Measurements from ENCODE around the gene PPY. TPM values are rescaled to one million over a fixed set of nuclear protein-coding genes. Genes with fewer than 3 reads are reported as not detected.
"Not testable (repeated sequence)": the region's sequence is repeated elsewhere in the genome, so short reads cannot be mapped to it uniquely, and the experiment has no call there.

The PPY gene
- total RNA-seq, 4 donors from 2014 or later = not detected

DNA sequence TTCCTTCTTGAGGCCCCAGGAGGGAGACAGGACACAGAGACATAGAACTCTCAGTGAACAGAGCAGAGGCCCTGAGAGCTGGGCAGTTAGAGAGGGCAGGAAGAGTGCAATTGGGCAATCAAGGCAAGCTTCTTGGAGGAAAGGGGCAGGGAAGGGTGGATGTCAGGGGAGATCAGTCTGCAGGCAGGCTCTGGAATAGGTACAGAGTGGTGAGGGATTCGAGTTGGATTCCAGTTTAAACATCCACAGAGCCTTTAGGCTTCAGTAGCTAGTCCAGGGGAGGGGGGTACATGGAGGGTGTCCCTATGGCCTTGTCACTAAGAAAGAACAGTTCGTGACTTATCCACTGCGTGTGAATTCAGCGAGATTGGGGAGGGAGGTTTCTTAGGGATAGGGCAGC is 9.5 kb upstream of the PPY start:
- TF ChIP-seq CTCF (IDR thresholded peaks at IDR 0.05) = no peak
- no peak for ATAC-seq (ENCODE audit: low FRiP score)
- DNase-seq (ENCODE audit: low spot score) = no peak

DNA sequence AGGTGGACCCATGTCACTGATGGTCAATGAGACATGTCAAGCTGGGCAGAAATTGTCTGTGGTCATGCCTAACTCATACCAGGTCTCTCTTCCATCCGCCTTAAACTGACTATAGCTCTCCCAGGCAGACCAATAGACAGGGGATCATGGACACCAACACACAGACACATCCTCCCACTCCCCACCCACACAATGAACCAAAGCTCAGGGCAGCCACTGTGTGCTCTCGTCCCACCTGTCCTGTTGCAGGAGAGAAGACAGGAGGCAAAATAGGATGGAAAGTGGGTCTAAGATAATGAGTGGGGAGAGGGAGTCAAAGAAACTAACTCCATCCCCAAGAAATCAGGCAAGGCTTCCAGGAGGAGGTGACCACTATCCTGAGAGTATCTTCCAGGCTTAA is 8.3 kb upstream of the PPY start:
- no peak for TF ChIP-seq CTCF (IDR thresholded peaks at IDR 0.05)
- DNase-seq (ENCODE audit: low spot score) (no peak), ATAC-seq (ENCODE audit: low FRiP score) (no peak)

DNA sequence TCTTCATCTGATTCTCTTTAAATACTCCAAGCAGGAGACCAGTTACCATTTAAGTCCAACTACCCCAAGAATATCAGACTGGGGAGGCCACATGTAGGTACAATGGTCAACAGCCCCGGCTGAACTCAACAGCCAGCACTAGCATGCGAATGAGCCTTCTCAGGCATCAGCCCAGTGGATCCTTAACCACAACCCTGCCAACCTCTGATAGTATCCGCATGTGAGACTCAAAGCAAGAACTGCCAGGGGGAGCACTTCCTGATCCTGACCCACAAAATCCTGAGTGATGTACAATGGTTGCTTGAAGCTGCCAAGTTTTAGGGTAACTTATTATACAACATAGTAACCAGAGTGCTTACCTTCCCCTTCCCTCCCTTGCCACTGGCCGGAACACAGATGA is 7.5 kb upstream of the PPY start:
- no peak for DNase-seq (ENCODE audit: low spot score)

GRCh38 chr17:43946781-43947180 is 4.5 kb upstream of the PPY start:
- no peak for DNase-seq (ENCODE audit: low spot score)
- no peak for TF ChIP-seq CTCF (IDR thresholded peaks at IDR 0.05)
- no peak for ATAC-seq (ENCODE audit: low FRiP score)

More for the DNA sequence above, 7.5 kb upstream of the PPY start:
- ATAC-seq (ENCODE audit: low FRiP score) = no peak
- TF ChIP-seq CTCF (IDR thresholded peaks at IDR 0.05) = no peak

GRCh38 chr17:43945074-43945829 is 3.0 kb upstream of the PPY start:
- DNase-seq (ENCODE audit: low spot score) = no peak
- no peak for ATAC-seq (ENCODE audit: low FRiP score)
- TF ChIP-seq CTCF (IDR thresholded peaks at IDR 0.05) = no peak

GRCh38 chr17:43940630-43941029 is 1.6 kb downstream of the PPY start:
- no peak for ATAC-seq (ENCODE audit: low FRiP score)
- no peak for TF ChIP-seq CTCF (IDR thresholded peaks at IDR 0.05)

GRCh38 chr17:43939886-43940285 is 2.4 kb downstream of the PPY start:
- DNase-seq (ENCODE audit: low spot score) (no peak), ATAC-seq (ENCODE audit: low FRiP score) (no peak)
- TF ChIP-seq CTCF (IDR thresholded peaks at IDR 0.05) = no peak

More at GRCh38 chr17:43940630-43941029, 1.6 kb downstream of the PPY start:
- DNase-seq (ENCODE audit: low spot score) = no peak

GRCh38 chr17:43939452-43939851 is 2.8 kb downstream of the PPY start:
- ATAC-seq (ENCODE audit: low FRiP score); DNase-seq (ENCODE audit: low spot score): not testable (repeated sequence)

All from omental fat pad (tissue), 4 donors.